ENCODE measurements around the gene CDK2AP2.

- TF ChIP-seq, protein P1, sequence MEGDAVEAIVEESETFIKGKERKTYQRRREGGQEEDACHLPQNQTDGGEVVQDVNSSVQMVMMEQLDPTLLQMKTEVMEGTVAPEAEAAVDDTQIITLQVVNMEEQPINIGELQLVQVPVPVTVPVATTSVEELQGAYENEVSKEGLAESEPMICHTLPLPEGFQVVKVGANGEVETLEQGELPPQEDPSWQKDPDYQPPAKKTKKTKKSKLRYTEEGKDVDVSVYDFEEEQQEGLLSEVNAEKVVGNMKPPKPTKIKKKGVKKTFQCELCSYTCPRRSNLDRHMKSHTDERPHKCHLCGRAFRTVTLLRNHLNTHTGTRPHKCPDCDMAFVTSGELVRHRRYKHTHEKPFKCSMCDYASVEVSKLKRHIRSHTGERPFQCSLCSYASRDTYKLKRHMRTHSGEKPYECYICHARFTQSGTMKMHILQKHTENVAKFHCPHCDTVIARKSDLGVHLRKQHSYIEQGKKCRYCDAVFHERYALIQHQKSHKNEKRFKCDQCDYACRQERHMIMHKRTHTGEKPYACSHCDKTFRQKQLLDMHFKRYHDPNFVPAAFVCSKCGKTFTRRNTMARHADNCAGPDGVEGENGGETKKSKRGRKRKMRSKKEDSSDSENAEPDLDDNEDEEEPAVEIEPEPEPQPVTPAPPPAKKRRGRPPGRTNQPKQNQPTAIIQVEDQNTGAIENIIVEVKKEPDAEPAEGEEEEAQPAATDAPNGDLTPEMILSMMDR (IDR thresholded peaks at IDR 0.05; ENCODE audit: insufficient read depth, low read length, poor library complexity, severe bottlenecking): no peak
- no peak for TF ChIP-seq EZH2phosphoT487 (conservative IDR thresholded peaks at IDR 0.05; ENCODE audit: low read length)
Measured at GRCh38 chr11:67500484-67500821, 7.5 kb downstream of the CDK2AP2 start.
